Amniotic stem cell (primary cell): ENCODE measurements around the gene ATPAF2.

ENCODE experiments used
- DNase-seq: peaks from one replicate; lab custom pipeline; 2025; lab: John Stamatoyannopoulos, UW

ATPAF2 gene

DNA sequence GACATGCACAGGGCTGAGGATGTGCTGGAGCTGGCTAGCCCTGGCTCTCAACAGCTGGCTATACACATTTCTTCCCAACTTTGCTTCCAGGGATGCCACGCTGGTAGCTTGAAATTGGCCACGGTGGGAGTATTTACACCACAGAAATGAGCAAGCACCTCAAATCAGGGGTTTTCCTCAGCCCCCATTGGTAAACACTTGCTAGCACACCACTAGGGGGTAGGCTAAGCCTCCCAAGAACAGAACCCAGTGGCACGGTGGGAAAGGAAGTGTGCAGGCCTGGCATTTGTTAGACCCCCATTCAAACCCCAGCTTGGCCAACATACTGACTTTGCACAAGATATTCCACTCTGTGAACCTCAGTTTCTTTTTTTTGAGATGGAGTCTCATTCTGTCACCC lies 53.4 kb downstream of the ATPAF2 start:
- DNase-seq, result no peak

DNA sequence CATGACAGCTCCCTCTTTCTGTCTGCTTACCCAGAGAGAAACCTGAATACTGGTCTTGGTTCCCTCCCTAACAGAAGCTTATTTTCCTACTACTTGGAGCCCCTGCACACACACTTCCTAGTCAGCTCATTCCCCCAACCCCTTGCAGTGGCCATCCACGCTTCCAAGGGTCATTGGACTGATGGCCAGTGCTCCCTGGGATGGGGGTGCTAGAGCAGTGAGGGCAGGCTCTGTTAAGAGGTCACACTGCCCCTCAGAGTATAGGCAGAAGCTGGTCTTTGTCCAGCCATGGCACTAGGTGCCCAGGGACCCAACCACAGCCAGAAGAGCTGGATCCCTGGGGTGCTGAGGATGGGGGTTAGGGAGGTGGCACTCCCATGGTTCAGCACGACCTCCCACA lies 53.8 kb downstream of the ATPAF2 start:
- DNase-seq, result no peak

DNA sequence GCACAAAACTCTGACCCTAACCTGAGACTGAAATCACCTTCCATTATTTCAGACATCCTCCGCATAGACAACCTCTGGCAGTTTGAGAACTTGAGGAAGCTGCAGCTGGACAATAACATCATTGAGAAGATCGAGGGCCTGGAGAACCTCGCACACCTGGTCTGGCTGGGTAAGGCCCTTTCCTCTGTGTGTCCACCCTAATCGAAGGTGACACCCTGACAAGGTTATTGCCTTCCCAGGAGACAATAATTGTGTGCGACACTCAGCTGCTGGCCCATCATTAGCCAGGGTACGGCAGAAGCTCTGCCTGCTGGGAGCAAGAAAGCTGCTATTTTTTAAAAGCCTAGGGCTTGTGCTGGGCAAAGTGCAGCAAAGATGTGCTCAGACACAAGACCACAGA lies 55.2 kb downstream of the ATPAF2 start:
- DNase-seq, result no peak

DNA sequence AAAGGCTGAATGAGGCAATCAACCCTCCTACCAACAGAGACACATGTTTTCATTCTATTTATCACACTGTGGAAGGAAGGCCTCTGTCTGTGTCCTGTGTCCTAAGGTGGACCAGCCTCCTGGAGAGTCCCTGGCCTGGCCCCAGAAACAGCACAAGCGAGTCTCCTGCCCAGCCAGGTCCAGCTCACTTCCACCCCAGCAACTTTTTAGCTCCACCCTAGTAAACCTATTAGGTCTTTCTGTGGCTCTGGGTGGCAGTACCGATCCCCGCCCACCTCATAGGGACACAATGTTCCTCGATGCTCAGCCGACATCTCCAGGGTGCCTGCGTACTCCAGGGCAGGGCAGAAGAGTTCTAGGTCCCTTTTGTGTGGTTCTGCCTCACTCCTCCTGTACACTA lies 55.6 kb downstream of the ATPAF2 start:
- DNase-seq, result no peak

DNA sequence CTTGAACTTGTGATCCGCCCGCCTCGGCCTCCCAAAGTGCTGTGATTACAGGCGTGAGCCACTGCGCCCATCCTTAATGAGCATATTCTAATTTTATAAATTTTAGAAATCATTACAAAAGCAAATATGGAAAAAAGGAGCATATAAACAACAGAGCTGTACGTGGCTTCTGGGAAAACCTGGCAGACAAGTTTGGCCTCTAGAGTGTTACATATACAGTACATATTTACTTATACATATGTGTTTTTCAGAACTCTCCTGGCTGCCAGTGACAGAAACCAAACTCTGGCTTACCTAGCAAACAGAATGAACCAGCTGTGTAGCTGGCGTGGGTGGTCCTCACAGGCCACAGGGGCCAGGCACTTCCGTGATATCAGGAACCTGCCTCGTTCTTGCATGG lies 56.2 kb downstream of the ATPAF2 start:
- DNase-seq, result no peak

DNA sequence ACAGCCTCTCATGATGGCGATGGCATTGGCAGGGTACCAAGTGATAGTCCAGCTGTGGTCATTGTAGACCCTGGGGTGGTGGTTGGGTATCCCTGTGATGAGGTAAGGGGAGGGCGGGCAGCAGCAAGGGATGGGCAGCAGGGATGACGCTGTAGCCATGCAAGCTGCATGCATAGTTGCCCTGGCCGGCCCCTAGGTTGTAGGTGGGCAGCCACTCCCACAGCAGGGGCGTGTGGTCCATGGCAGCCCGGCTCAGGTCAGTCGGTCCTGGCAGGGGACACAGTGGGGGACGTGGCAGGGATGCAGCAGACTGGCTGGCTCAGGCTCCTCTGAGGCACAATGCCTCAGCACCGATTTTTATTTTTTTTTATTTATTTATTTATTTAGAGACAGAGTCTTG lies 57.6 kb downstream of the ATPAF2 start:
- DNase-seq, result no peak

DNA sequence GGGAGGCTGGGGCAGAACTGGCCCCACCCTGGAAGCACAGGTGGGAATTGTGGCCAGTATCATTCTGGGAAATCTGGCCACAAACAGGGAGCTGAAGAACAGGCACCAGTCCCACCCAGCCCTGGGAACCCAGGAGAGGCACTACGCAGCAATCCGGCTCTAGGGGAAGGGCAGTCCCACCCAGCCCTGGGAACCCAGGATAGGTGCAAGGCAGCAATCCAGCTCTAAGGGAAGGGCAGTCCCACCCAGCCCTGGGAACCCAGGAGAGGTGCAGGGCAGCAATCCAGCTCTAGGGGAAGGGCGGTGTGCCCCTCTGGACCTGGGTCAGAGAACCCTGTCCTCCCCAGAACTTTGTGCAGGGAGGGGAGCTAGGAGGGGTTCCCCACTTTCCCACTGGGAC lies 59.2 kb downstream of the ATPAF2 start:
- no peak for DNase-seq

DNA sequence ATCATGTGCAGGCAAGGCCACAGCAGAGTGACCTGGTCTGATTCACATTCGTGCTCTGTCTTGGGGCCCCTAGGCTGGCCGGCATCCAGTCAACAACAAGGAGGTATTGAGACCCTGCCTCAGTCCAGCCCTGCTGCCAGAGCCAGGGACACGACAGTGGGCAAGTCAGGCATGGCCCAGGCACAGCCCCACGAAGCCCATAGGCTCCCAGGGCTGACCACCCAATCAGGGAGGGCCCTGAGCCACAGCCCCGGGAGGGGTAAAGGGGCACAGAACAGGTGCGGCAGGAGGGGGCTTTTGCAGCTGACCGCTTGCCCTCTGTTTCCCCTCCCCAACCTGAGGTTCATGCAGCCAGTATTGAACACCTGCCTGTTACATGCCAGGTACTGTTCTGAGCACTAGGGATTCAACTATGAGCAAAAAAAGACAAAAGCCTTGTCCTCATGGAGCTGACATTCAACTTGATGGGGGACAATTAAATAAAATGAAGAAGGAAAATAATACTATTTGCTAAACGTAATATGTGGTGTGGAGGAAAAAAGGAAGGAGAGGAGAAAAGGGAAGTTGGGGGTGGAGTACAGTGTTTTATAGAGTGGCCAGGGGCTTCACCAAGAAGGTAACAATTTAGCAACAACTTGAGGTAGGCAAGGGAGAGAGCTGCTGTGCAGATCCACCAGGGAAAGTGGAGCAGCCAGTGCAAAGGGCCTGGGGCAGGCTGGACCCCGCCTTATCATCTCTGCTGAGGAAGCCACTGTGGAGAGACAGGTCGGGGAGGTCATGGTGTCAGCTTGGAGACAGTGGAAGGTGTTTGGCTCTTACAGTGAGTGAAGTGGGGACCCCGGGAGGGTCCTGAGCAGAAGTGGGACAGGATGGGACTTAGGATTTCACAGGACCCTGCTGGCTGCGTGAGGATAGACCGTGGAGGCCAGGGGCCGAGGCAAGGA lies 60.2 kb downstream of the ATPAF2 start:
- no peak for DNase-seq

DNA sequence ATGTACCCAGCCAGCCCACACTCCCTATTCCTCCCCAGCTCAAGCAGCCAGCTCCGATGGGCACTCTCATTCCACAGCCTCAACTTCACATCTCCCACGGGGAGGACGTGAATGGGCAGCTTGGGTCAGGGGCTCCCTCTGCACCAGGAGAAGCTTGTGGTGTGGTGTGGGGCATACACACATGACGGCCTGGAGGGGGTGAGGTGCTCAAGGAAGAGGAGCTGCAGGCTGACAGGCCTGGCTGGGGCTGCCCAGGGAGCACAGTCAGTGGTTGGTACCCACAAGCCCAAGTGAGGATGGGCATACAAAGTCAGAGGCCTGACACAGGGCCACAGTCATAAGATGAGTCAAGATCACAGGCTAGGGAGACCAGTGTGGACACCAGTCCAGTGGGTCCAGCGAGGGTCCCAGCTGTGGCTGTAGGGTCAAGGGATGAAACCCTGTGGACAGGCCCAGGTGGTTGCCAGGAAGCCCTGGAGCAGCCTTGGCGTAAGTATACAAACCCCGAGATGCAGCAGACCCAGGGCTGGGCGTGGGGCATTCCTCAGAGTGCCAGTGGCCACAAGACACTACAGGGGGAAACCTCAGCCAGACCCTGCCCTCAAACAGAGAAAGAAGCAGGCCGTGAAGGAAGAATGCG lies 61.9 kb downstream of the ATPAF2 start:
- no peak for DNase-seq

DNA sequence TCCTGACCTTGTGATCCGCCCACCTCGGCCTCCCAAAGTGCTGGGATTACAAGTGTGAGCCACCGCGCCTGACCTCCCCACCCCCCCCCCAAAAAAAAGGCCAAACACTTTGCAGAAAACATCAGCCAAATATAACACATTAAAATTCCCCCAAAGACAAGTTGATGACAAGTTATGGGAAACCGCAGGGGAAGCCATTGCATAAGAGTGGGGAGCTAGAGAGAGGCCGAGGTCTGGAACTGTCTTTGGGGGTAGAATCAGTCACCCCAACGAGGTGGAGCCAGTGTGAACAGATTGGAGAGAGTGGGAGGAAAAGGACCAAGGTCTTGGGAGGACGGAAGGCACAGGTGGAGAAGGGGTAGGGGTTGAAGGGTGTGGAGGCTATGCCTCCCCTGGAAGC lies 63.5 kb downstream of the ATPAF2 start:
- DNase-seq, result no peak

DNA sequence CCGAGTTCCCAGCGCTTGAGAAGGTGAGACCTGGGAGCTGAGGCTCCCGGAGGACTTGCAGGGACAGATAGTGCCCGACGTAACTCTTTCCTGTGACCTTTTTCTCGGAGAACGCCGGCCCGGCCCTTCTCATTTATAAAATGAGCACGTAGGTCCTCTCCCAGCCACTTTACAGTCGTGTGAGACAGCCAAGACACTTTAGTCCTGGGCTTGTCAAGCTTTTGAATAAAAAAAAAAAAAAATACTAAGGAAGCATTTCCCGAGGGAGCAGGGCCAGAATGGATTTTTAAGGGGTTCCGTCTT lies 66.1 kb downstream of the ATPAF2 start:
- no peak for DNase-seq

DNA sequence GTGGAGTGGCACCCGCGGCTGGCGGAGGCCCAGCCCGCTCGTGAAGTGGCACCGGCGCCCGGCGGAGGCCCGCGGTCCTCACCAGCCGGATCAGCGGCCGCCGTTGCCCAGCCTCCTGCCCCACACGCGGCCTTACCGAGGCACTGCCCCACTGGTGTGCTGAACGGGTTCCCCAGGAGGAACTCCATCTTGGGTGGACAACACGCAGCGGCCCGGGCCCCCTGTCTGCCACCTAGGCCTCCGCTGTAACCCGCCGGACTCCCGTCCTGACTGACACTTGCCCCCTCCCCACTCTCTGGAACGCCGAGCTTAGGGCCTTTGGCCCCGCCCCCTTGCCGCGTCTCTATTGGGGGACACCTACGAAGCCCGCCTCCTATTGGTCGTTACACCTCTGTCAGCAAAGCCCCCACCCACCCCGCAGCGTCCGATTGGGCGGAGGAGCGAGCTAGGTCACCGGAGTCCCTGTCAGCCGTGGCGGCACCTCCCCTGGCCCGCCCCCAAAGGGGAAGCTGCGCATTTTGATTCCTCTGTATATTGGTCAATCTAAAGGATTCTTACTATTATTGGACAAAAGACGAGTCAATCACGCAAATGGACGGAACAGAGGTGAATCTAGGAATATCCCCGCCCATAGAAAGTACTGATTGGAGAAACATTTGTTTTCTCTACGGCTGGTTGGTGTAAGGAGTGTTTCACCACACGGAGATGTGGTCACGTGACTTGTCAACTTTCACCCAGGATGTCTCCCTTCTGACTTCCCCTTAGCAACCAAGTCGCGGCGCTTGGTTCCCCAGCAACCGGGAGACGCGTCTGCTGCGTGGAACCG lies 66.6 kb downstream of the ATPAF2 start, which contains the start of the genes DRC3 and TOM1L2:
Gene DRC3 (plus strand): TSS at position 737 of the 826 bp plus-strand sequence. CDS start 4,737 bp downstream, outside the sequence.
Gene TOM1L2 (minus strand): TSS at position 275 of the 826 bp plus-strand sequence. CDS start 87 bp downstream, at position 188.
- DNase-seq, result peak; percentile 100

DNA sequence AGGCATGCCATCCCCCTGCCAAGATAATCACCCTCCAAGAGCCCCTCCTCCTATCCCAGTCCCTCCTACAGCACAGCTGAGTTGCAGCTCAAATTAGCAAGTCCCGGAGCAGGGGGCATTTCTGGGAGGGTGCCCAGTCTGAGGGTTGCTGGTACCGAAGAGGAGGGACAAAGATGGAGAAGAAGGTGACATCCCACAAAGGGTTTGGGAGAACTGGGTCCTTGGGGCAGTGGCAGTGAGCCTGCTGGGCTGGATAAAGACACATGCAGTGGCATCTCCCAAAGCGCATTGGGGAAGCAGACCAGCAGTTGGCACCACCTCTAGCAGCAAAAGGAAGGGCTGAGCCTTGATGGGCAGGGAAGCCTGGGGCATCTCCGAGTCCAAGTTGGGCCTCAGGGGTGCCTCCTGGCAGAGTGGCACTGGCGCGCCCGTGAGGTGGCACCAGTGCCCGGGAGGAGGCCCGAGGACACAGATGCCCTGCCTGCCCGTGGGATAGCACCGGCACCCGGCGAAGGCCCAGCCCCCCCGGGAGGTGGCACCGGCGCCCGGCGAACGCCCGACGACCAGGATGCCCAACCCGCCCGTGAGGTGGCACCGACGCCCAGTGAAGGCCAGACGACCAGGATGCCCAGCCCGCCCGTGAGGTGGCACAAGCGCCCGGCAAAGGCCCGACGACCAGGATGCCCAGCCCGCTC lies 67.4 kb downstream of the ATPAF2 start:
- no peak for DNase-seq

DNA sequence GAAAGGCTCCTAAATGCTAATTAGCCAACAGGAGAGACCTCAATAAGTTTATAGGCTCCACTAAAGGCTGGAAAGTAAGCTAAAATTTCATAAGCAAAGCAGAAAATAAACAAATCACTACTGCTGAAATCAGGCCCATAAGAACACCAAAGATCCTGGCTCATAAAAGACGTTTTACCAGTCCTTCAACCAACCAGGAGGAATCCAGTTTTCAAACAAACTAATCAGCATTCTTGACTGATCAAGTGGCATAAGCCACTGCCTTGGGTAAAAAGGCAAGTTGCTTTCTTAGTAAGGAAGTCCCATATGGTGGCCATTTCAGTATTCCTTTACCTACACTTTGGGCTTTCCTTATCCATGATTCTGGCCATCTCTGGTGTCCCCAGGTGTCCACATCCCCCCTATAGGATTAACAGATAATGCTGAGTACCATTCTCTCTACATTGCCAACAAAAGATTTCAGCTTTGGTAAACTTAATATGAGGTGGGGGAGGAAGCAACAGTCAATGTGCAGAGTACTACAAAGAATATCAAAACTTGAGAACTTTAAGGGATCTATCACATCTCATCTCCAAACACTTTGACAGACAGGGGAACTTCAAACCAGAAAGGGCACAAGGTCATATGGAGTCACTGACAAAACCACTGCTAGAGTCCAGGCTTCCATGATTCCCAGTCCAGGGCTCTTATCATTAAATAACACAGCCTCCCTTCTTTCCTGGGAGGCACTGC lies 68.1 kb downstream of the ATPAF2 start:
- DNase-seq, result no peak
